Mesenteric fat pad (tissue), 1 donor: ENCODE measurements around the gene AP3B2. TPM values are rescaled to one million over a fixed set of nuclear protein-coding genes. Genes with fewer than 3 reads are reported as not detected.
A peak's percentile ranks its signal among the peaks of the same experiment; 100 is the strongest.

Source experiments
- DNase-seq: peaks from one replicate; pipeline ENCODE4 v3.0.0-alpha.2; 2020; ENCODE audit warnings: low spot score
- long read RNA-seq: library from polyadenylated mRNA; unstranded; transcript quantifications from one replicate; pipeline ENCODE4 v2.0.0, GENCODE V29; 2020
- total RNA-seq: library from RNA; stranded (reverse); fragmentation: NEBNext Ultra II Directional; extraction: Animal tissue kit (Norgen Biotek cat#: 25700); gene quantifications from one replicate; pipeline ENCODE4 v1.2.1, GENCODE V29; 2021
- donor health status: DM: yes; HTN: yes; CAD: no.

Gene AP3B2, protein sequence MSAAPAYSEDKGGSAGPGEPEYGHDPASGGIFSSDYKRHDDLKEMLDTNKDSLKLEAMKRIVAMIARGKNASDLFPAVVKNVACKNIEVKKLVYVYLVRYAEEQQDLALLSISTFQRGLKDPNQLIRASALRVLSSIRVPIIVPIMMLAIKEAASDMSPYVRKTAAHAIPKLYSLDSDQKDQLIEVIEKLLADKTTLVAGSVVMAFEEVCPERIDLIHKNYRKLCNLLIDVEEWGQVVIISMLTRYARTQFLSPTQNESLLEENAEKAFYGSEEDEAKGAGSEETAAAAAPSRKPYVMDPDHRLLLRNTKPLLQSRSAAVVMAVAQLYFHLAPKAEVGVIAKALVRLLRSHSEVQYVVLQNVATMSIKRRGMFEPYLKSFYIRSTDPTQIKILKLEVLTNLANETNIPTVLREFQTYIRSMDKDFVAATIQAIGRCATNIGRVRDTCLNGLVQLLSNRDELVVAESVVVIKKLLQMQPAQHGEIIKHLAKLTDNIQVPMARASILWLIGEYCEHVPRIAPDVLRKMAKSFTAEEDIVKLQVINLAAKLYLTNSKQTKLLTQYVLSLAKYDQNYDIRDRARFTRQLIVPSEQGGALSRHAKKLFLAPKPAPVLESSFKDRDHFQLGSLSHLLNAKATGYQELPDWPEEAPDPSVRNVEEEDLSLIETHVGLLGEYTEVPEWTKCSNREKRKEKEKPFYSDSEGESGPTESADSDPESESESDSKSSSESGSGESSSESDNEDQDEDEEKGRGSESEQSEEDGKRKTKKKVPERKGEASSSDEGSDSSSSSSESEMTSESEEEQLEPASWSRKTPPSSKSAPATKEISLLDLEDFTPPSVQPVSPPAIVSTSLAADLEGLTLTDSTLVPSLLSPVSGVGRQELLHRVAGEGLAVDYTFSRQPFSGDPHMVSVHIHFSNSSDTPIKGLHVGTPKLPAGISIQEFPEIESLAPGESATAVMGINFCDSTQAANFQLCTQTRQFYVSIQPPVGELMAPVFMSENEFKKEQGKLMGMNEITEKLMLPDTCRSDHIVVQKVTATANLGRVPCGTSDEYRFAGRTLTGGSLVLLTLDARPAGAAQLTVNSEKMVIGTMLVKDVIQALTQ
- total RNA-seq = 0.84 TPM
- long read RNA-seq, partial matches to known transcripts = 0 of 1 reads
- long read RNA-seq, other reads (novel, unspliced or antisense) = 1 of 1 reads

DNA sequence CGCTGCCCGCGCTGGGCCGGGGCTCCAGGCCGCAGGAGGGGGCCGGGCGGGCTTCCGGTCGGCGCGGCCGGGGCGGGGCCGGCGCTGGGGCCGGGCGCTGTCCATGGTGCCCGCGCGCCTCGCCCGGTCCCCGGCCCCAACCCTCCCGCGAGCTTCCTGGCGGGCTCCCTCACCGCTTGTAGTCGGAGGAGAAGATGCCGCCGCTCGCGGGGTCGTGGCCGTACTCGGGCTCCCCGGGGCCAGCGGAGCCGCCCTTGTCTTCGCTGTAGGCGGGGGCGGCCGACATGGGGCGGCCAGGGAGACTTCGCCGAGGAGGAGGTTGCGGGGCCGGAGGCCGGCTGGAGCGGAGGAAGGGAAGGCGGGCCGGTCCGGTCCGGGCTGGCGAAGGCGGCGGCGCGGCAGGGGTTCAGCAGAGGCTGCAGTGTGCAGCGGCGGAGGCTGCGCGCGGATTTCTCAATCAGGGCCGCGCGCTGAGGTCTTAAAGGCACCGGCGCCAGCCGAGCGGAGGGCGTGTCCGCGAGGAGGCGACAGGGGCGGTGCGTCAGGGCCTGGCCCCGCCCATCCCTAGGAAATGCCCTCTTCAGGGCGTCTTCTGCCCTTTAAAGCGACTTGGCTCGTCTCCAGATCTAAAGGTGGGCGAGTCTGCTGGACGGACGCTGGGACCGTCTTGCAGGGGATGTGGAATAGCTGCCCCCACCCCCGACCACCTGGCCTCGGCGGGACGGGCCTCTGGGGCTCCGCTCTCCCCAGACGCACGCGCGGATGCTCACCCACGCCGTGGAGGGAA, at the start of gene AP3B2:
TSS of gene AP3B2 (minus strand) at position 455 of the 787 bp plus-strand sequence. CDS start at position 286, 169 bp downstream.
- DNase-seq = peak; percentile 90

DNA sequence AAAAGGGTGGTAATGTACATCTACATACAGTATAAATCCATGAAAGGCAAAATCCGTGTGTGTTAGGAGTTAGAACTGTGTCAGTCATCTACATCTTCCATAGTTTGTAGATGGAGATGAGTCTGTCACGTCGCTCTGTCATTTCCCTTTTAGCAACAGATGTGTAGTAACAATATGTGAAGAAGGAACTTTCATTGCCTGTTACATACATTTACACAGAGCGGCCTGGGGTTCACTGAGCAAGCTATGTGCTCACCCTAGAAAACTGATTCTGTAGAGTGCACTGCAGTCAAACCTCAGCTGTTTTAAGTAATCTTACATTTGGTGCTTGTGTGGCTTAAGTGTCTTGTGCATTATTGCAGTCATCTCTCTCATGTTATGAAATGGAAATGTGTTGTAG, 41.6 kb upstream of the AP3B2 start:
- no peak for DNase-seq

GRCh38 chr15:82750831-82751180, 41.1 kb upstream of the AP3B2 start:
- no peak for DNase-seq

- peak; percentile 96 for DNase-seq
Measured at GRCh38 chr15:82749951-82750830, 40.5 kb upstream of the AP3B2 start.

- DNase-seq = no peak
Measured at GRCh38 chr15:82748315-82748714, 38.6 kb upstream of the AP3B2 start.

DNA sequence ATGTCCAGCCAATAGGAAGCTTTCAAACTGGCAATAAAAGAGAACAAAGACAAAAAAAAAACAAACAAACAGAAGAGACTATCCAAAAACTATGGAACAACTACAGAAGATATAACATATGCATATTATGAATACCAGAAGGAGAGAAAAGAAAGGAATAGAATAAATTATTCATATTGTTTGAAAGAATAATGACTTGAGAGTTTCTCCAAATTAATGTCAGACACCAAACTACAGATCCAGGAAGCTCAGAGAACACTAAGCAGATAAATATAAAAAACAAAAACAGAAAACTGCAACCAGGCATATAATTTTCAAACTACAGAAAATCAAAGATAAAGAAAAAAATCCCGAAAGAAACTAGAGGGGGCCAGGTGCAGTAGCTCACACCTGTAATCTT, 34.1 kb upstream of the AP3B2 start:
- no peak for DNase-seq

DNA sequence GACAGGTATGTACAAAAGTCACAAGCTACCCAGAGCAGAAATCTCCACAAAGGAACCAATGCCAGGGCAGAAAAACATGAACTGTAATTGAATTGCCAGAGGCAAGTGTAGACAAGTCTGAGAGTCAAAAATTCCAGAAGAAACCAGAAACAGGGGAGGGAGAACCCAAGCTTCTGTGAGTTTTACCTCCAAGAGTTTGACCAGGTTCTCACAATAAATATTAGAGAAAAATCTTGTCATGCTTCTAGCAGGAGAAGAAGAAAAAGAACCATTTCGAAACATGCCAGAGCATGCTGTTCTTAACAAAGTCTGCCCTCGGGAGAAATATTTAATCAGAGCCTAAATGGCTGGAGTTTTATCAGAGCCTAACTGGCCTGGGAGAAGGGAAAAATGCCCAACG, 32.5 kb upstream of the AP3B2 start:
- DNase-seq = no peak

DNA sequence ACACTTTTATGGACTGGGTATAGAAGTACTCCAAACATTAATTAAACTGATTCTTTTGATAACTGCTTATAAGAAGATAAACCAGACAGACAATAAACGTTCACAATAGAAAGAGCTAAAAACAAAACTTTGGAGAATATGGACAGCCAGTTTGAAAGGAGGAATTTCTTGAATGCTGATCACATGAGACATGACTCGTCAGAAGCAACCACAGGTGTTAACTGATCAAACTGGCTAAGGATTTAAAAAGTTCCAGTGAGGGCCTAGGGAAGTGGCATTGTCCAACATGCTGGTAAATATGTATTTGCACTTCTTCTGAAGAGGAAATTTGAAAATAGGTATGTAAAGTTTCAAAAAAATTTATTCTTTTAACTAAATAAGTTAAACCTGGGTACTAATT, 29.4 kb upstream of the AP3B2 start:
- no peak for DNase-seq

- no peak for DNase-seq
Measured at GRCh38 chr15:82737975-82738374, 28.3 kb upstream of the AP3B2 start.

DNA sequence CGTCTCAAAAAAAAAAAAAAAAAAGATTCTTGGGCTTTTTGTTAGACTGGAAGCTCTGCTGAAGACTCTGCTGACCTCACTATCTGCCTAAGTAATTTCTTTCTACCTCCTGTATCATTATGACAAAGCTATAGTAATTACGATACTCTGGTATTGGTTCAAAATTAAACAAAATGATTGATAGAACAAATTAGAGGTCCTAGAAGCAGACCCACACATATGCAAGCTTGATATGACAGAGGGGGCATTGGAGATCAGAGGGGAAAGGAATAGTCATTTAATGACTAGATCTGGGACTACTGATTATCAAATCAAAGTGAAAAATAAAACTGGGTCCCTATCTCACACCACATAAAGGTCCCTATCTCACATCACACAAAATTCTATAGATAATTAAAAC, 21.9 kb upstream of the AP3B2 start:
- DNase-seq = no peak

DNA sequence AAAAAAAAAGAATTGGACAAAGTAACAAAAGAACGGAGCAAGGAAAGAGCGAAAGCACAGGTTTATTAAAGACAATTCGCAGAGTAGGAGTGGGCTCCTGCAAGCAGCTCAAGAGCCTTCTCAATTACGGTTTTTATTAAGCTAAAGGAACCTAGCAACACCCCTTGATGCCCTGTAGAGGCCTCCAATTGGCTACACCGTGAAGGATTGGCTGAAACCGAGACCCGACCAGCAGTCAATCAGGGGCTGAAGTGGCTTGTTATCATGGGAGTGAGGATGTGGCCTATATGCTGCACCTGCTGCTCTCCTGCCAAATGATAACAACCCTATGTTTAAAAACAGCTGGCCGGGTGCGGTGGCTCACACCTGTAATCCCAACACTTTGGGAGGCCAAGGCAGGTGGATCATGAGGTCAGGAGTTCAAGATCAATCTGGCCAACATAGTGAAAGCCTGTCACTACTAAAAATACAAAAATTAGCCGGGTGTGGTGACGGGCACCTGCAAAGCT, 20.4 kb upstream of the AP3B2 start:
- no peak for DNase-seq

DNA sequence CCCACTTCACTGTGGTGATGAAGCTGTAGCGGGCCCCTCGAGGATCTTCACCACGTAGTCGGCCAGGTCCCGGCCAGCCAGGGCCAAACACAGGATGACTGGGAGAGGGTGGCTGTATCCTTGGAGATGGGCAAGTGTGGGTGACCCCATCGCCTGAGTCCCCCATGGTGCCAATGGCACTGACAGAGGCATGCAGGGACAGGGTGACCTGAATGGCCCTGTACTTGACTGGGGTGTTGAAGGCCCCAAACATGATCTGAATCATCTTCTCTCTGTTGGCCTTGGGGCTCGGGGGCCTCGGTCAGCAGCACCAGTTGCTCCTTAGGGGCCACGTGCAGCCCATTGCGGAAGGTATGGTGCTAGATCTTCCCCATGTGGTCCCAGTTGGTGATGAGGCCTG, 17.1 kb upstream of the AP3B2 start:
- DNase-seq = no peak

DNA sequence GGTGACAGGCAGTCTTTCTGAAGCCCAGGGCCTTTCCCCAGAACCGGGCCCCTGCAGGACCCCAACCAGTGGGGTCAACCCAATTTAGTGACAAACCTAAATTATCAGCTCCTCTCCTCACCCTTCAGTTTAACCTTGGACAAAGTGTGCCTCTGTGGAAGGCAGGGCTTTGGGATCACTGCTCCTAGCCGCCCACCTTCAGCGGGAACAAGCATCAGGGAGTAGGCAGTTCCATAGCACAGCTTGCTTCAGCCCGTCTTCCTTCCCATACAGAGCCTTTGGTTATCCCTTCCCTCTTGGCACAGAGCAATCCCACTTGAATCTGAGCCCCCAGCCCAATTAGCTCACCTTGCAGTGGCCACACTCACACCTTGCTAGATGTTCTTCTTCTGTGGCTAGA, 5.3 kb upstream of the AP3B2 start:
- peak; percentile 35 for DNase-seq

DNA sequence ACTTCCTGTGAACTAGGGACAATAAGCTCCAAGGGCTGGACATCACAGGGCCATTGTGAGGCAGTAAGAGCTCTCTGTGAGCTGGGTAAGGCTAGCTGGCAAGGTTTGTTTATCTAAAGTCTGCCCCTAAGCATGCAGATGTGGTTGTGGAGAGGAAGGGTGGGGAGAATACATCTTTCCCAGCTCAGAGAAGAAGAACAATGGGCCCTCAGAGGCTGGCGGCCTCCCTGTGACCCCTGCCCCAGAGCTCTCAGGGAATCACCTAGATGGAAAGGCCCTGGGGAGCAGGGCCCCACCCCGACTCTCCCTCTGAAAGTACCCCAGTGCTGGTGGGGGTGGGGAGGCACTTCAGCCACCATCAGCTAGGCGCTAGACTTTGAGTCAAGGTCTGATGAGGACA, 4.3 kb upstream of the AP3B2 start:
- peak; percentile 53 for DNase-seq

- peak; percentile 53 for DNase-seq
Measured at GRCh38 chr15:82712036-82712435, 2.4 kb upstream of the AP3B2 start.

DNA sequence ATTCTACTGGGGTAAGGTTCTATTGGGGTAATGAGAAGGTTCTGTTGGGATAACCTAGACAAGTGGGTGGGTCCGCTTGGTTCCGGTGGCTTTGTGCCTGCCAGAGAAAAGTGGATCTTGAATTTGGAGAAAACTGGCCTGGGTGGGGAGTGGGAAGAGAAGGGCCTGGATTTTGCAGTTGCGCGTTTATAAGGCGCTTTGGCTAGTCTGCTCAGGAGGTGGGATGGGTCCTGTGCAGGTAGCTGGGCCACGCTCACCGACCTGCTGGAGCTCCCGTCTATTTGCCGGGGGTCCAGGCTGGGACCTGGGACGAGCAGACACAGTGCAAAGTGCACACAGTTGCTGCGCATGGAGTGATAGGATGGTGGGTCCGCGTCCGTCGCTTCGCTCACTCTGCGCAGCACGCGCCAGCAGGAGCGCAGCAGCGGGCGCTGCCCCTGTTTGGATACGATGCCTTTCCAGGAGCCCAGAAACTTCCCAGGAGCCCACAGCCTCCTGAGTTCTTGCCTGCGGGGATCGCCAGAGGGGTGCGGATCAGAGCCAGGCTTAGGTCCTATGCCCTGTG, 1.3 kb upstream of the AP3B2 start:
- DNase-seq = peak; percentile 67

DNA sequence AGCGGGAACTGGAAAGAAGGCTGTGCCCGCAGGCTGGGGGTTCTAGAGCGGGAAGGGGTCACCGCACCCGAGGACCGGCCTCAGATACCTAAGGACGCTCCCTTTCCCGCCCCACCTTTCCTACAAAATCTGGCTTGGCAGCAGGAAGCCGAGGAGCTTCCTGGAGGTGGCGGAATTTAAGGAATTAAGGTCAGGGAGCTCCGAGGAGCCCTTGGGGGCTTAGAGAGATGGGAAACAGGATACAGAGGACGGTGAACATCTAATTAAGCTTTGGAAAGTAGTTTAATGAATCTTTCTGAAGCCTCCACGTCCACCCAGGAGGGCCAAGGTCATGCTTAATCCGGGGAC, 507 bp upstream of the AP3B2 start:
- no peak for DNase-seq

GRCh38 chr15:82709081-82709420, 624 bp downstream of the AP3B2 start:
- DNase-seq = peak; percentile 80

DNA sequence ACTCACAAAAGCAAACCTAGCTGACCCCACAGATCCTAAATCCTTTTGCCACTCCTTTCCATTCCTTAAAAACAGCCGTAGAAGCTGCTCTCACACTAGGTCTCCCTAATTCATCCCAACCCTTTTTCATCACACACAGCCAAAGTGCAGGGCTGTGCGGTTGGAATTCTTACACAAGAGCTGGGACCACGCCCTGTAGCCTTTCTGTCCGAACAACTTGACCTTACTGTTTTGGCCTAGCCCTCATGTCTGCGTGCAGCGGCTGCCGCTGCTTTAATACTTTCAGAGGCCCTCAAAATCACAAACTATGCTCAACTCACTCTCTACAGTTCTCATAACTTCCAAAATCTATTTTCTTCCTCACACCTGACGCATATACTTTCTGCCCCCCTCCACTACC, 3.8 kb downstream of the AP3B2 start:
- DNase-seq = peak; percentile 20

DNA sequence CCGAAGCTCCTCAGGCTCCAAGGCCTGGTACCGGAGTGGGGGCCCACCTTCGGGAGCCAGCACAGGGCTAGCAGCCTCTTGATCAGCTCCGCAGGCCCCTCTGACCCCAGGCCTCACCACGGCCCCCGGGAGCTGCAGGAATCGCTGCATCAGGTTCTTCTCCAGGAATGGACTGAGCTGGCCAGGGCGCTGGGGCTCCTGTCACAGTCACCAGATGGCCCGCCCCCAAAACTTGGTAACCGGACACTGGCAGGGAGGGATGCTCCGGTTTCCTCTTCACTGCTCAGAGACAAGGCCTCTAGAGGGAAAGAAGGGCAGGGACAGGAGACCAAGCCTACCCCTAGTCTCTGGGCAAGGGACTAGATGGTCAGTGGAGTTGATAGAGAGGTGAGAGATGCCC, 9.9 kb downstream of the AP3B2 start:
- DNase-seq = no peak
